ENCODE data around the gene KDM4E. TPM values are rescaled to one million over a fixed set of nuclear protein-coding genes. Genes with fewer than 3 reads are reported as not detected.

The KDM4E gene
- total RNA-seq, 1 experiment from 2014 or later, result not detected

Other genes starting within 250 kb of the KDM4E start
- 30.4 and 39.0 TPM in 2 replicates for gene CWC15, start 51.7 kb upstream of the KDM4E start, total RNA-seq (2014; rRNA removed; shearing (Covaris generic); ENCODE audit: low replicate concordance)
- 0.30 and 4.1 TPM in 2 replicates for gene KDM4D, start 51.5 kb upstream of the KDM4E start, total RNA-seq (2014; rRNA removed; shearing (Covaris generic); ENCODE audit: low replicate concordance)
- not detected in 2 replicates for gene KDM4F, start 24.2 kb downstream of the KDM4E start, total RNA-seq (2014; rRNA removed; shearing (Covaris generic); ENCODE audit: low replicate concordance)
- 7.6 and 12.6 TPM in 2 replicates for gene SRSF8, start 41.7 kb downstream of the KDM4E start, total RNA-seq (2014; rRNA removed; shearing (Covaris generic); ENCODE audit: low replicate concordance)
- gene ENDOD1, start 64.6 kb downstream of the KDM4E start, total RNA-seq (2014; rRNA removed; shearing (Covaris generic); ENCODE audit: low replicate concordance), result 7.4 and 8.8 TPM in 2 replicates
- gene SESN3, start 205.9 kb downstream of the KDM4E start, total RNA-seq (2014; rRNA removed; shearing (Covaris generic); ENCODE audit: low replicate concordance), result 0.67 and 2.1 TPM in 2 replicates

Data from Caki2 (cell line).